GM10266 (cell line): Measurements from ENCODE around the gene SCARF1.

Experiments used
- DNase-seq: peaks from one replicate; pipeline ENCODE4 v3.0.0; 2012; ENCODE audit errors: extremely low spot score
- TF ChIP-seq, protein P1 (sequence below): IDR thresholded peaks from 2 replicates; pipeline ENCODE4 v1.5.1; 2012; ENCODE audit warnings: mild to moderate bottlenecking, low read depth; ENCODE audit not compliant: control insufficient read depth, insufficient read depth; ENCODE audit errors: missing control alignments

Gene SCARF1

DNA sequence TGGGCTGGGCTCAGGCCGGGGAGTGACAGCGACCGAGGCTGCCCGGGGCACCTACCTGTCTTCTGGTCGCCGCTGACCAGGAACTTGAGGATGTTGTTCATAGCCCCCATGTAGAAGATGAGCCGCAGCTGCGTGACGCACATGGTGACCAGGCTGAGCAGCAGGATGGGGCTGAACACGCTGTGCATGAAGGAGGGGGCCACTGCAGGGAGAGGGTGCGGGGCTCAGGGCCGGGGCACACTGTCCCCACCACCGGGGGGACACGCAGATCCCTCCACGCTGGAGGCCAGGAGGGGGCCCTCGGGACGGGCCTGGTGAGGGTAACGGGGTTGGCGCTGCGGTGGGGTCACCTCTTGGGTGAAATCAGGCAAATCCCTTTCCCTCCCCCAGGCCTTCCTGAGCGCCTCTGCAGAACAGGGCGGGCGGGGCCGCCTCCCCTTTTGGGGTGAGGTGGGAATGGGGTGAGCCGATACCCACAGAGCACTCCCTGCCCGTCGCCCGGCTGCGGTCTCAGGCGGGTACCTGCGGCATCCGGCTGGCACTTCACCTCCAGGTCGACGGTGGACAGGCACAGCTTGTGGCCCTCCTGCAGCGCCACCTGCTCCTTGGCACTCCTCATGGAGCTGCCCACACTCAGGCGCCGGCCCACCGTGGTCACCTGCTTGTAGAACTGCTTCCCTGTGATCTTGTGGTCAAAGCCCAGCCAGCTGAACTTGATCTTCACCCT is 54.6 kb downstream of the SCARF1 start:
- TF ChIP-seq, protein P1, sequence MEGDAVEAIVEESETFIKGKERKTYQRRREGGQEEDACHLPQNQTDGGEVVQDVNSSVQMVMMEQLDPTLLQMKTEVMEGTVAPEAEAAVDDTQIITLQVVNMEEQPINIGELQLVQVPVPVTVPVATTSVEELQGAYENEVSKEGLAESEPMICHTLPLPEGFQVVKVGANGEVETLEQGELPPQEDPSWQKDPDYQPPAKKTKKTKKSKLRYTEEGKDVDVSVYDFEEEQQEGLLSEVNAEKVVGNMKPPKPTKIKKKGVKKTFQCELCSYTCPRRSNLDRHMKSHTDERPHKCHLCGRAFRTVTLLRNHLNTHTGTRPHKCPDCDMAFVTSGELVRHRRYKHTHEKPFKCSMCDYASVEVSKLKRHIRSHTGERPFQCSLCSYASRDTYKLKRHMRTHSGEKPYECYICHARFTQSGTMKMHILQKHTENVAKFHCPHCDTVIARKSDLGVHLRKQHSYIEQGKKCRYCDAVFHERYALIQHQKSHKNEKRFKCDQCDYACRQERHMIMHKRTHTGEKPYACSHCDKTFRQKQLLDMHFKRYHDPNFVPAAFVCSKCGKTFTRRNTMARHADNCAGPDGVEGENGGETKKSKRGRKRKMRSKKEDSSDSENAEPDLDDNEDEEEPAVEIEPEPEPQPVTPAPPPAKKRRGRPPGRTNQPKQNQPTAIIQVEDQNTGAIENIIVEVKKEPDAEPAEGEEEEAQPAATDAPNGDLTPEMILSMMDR = no peak
- no peak for DNase-seq

- TF ChIP-seq, protein P1 = no peak
- peak; percentile 68 for DNase-seq
These were observed 55.3 kb downstream of the SCARF1 start for GRCh38 chr17:1590029-1590746.

- TF ChIP-seq, protein P1 = no peak
- no peak for DNase-seq
These were observed 56.5 kb downstream of the SCARF1 start for GRCh38 chr17:1588821-1589585.

DNA sequence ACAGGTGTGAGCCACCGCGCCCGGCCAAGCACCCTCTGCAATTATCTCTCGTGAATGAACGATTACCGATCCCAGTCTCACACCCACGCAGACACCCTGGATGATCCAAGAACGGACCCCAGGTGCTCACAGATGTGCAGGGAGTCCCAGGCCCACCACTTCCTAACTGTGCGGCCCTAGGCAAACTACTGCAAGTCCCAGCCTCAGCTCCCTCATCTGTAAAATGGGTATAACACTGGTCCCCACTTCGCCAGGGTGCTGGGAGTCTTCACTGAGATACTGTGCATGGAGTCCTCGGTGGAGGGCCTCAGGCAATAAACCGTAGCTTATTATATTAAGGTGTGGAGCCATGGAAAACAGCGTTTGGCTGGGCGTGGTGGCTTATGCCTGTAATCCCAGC is 61.4 kb downstream of the SCARF1 start:
- TF ChIP-seq, protein P1 = no peak
- no peak for DNase-seq
